ENCODE data around the gene VTCN1. TPM values are rescaled to one million over a fixed set of nuclear protein-coding genes. Genes with fewer than 3 reads are reported as not detected.

Gene VTCN1
- total RNA-seq, 3 donors from 2014 or later: 0.16 to 97.0 (median 52.1) TPM

DNA sequence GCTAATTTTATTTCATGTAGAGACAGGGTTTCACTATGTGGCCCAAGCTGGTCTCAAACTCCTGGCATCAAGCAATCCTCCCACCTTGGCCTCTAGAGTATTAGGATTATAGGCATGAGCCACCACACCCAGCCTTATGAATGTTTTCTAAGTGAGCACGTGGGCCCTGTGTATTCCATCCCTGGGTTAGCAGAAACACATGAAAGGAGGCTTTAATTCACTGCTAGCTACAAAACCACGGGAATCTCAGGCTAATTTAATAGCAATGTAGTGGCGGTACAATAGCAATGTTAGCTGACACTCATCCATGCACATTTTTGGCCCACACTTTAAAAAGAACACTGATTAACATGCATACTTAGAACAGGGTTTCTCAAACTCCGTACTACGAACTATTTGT is 32.0 kb downstream of the VTCN1 start:
- H3K27ac ChIP-seq: peak overlapping the region; percentile 0 to 81
- H3K36me3 ChIP-seq: no peaks in the 10 kb centered on the region
- no peaks in the 10 kb centered on the region for H3K27me3 ChIP-seq
- peaks cover 0 to 6% of the 10 kb centered on the region in 2 donors for H3K4me1 ChIP-seq
- TF ChIP-seq POLR2AphosphoS5 (IDR thresholded peaks at IDR 0.05): no peak
- no peak for TF ChIP-seq POLR2A (IDR thresholded peaks at IDR 0.05)
- TF ChIP-seq, protein P1, sequence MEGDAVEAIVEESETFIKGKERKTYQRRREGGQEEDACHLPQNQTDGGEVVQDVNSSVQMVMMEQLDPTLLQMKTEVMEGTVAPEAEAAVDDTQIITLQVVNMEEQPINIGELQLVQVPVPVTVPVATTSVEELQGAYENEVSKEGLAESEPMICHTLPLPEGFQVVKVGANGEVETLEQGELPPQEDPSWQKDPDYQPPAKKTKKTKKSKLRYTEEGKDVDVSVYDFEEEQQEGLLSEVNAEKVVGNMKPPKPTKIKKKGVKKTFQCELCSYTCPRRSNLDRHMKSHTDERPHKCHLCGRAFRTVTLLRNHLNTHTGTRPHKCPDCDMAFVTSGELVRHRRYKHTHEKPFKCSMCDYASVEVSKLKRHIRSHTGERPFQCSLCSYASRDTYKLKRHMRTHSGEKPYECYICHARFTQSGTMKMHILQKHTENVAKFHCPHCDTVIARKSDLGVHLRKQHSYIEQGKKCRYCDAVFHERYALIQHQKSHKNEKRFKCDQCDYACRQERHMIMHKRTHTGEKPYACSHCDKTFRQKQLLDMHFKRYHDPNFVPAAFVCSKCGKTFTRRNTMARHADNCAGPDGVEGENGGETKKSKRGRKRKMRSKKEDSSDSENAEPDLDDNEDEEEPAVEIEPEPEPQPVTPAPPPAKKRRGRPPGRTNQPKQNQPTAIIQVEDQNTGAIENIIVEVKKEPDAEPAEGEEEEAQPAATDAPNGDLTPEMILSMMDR (IDR thresholded peaks at IDR 0.05): no peak
- no peak for DNase-seq (ENCODE audit: low spot score in 2 of 2)
- H3K4me3 ChIP-seq: no peak overlapping the region
- H3K9me3 ChIP-seq: no peaks in the 10 kb centered on the region
- intact Hi-C loops (cut with DNase I; ENCODE audit: low total_unique reads): no loop called here

DNA sequence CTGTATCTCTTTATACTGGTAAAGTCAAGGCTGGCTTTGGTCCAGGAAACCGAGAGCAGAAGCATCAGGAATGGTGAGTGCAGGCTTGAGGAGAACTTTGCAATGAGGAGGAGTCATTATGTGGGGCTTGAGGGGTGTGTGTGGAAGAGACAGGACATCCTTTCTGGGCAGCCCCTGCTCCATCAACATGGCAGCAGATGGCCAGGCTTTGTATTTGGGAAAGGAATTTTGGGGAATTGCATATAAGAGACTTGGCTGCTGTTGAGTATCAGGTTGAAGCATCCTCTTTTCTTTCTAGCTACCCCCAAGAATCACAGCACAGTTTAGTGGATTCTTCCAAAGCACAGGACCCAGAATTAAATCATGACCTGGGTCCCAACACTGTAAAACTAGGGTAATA is 33.4 kb downstream of the VTCN1 start:
- H3K4me3 ChIP-seq: no peak overlapping the region
- no peak for DNase-seq (ENCODE audit: low spot score in 2 of 2)
- intact Hi-C loops (cut with DNase I; ENCODE audit: low total_unique reads): no loop called here
- no peaks in the 10 kb centered on the region for H3K27me3 ChIP-seq
- H3K27ac ChIP-seq: no peak overlapping the region
- H3K36me3 ChIP-seq: no peaks in the 10 kb centered on the region
- TF ChIP-seq, protein P1 (IDR thresholded peaks at IDR 0.05): no peak
- peaks cover 0 to 6% of the 10 kb centered on the region in 2 donors for H3K4me1 ChIP-seq
- H3K9me3 ChIP-seq: no peaks in the 10 kb centered on the region

DNA sequence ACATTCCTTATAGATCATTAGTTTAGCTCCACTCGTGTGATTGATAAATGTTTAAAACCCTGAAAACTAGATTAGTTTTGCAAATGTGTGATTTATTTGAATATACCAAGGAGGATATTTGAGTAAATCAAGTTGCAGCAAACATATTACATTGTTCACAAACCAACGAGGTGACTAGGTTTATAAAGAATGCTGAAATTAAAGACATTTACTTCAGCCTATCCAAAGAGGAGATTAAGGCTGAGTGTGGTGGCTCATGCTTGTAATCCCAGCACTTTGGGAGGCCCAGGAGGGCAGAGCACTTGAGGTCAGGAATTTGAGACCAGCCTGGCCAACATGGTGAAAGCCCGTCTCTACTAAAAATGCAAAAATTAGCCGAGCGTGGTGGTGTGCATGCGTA is 34.1 kb downstream of the VTCN1 start:
- intact Hi-C loops (cut with DNase I; ENCODE audit: low total_unique reads): no loop called here
- TF ChIP-seq POLR2AphosphoS5 (IDR thresholded peaks at IDR 0.05) (no peak), POLR2A (IDR thresholded peaks at IDR 0.05) (no peak)
- TF ChIP-seq, protein P1 (IDR thresholded peaks at IDR 0.05): no peak
- Histone ChIP-seq H3K4me3 (no peak overlapping the region), H3K4me1 (peaks cover 0 to 6% of the 10 kb centered on the region in 2 donors), H3K36me3 (no peaks in the 10 kb centered on the region), H3K9me3 (no peaks in the 10 kb centered on the region), H3K27me3 (no peaks in the 10 kb centered on the region), H3K27ac (no peak overlapping the region)
- DNase-seq (ENCODE audit: low spot score in 2 of 2): no peak

DNA sequence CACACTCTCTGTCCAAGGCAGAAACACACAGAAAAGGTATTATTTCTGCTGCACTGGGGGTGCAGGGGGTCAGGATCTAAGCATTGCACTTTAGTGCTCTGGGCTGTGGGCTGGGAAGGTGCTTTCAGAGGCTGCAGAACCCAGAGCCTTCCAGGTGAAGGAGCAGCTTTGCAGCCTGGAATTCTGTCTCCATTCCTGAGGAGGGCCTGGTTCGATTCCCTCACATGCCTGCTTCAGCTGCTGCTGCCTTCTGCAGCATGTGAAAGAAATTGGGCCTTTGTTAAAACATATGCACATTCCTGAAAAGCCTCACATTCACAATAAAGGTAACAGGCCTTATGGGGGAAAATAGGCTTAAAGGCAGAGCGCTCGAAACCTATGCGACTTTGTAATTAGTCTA is 35.9 kb downstream of the VTCN1 start:
- H3K9me3 ChIP-seq: no peaks in the 10 kb centered on the region
- no peaks in the 10 kb centered on the region for H3K27me3 ChIP-seq
- no peaks in the 10 kb centered on the region for H3K36me3 ChIP-seq
- H3K27ac ChIP-seq: no peak overlapping the region
- H3K4me1 ChIP-seq: no peaks in the 10 kb centered on the region
- H3K4me3 ChIP-seq: no peak overlapping the region
- intact Hi-C loops (cut with DNase I; ENCODE audit: low total_unique reads): no loop called here
- no peak for DNase-seq (ENCODE audit: low spot score in 2 of 2)
- no peak for TF ChIP-seq POLR2AphosphoS5 (IDR thresholded peaks at IDR 0.05)
- no peak for TF ChIP-seq POLR2A (IDR thresholded peaks at IDR 0.05)
- TF ChIP-seq, protein P1 (IDR thresholded peaks at IDR 0.05): no peak

DNA sequence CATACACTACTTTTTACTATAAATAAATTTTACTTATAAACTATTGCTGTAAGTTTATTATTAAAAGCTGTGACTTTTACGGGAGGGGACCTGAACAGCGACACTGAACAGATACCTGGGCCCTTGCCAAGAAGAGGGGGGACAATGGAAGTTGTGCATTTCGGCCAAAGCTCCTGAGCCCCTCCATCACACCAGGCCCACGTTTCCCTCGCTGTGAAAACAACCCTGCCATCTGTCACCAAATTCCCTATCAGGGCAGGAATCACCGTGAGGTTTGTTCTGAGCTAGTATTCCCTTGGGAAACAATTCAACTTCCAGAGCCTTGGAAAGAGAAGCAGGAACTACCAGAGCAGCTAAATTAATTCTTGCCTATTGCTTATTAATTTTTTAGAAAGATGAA is 37.0 kb downstream of the VTCN1 start:
- Histone ChIP-seq H3K4me3 (no peak overlapping the region), H3K36me3 (no peaks in the 10 kb centered on the region), H3K9me3 (no peaks in the 10 kb centered on the region), H3K27ac (no peak overlapping the region), H3K27me3 (no peaks in the 10 kb centered on the region), H3K4me1 (no peaks in the 10 kb centered on the region)
- intact Hi-C loops (cut with DNase I; ENCODE audit: low total_unique reads): no loop called here
- DNase-seq (ENCODE audit: low spot score in 2 of 2): no peak
- TF ChIP-seq, protein P1 (IDR thresholded peaks at IDR 0.05): no peak
- TF ChIP-seq POLR2A (IDR thresholded peaks at IDR 0.05) (no peak), POLR2AphosphoS5 (IDR thresholded peaks at IDR 0.05) (no peak)
